Inferior parietal cortex (tissue), 1 donor: ENCODE measurements around the gene DCLRE1A.
A peak's percentile ranks its signal among the peaks of the same experiment; 100 is the strongest.

ENCODE experiments used
- DNase-seq: peaks from one replicate; pipeline ENCODE4 v3.0.0-alpha.2; 2016; ENCODE audit errors: extremely low spot score

The DCLRE1A gene

DNA sequence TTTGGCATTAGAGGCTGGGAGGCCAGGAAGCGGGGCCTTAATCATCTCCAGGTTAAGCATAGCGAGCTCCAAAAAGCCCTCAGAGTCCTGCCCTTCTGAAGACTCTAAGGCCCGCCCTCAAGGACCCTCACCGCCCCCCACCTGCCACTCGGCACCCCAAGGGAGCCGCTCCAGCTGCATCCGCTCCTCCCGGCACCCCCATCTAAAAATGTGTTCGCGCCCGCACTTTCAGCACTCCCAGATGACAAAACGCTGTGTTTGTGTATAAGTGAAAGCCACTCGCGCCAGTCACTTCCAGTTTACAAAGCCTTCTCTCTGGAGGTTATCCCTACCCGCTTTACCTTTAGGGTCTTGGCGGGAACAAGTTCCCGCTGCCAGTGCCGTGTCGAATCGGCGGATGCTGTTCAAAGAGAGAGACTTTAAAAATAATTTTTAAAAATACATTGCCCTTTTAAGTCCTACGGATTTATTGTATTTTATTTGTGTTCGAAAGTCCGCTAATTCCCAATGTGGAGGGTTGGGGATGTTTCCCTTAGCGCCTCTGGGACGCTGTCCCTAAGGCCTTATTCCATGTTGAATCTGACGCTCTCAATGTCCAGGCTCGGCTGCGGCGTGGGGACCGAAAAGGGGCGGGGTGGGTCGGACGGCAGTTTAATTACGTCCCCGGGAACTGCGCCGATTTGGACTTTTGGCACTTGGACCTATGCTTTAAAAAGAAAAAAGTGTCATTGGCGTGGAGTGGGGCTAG, at the start of gene DCLRE1A, which contains the start of gene NHLRC2:
Gene DCLRE1A (minus strand): TSS at position 70 of the 748 bp plus-strand sequence. CDS start 900 bp downstream, outside the sequence.
Gene NHLRC2 (plus strand): TSS at position 649 of the 748 bp plus-strand sequence. CDS start 212 bp downstream, outside the sequence.
- DNase-seq = peak; percentile 82

DNA sequence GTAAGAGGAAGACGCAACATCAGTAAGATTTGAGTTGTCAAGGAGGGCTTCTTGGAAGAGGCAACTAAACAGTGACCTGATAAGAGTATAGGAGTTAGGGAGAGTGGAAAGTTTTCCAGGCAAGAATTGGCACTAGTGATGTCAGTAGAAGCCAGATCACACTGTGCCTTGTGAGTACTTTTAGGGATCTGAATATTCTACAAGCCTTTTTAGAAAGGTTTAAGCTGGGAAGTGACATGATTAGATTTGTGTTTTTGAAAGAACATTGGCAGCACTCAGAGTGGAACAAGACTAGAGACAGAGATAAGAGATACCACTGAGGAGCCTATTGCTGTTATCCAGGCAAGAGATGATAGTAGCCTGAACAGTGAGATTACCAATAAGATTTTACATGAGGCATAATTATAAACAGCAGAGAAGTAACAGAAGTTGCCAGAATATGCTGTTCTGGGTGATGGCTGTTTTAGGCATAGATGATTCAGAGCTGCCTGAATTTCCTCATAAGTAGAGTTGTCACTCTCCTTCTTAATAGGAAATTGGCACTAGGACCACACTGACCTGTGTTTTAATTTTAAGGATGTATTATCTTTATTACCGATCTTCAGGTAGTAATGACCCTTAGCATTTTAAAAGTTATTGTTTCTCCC, 46.2 kb upstream of the DCLRE1A start:
- peak; percentile 24 for DNase-seq

DNA sequence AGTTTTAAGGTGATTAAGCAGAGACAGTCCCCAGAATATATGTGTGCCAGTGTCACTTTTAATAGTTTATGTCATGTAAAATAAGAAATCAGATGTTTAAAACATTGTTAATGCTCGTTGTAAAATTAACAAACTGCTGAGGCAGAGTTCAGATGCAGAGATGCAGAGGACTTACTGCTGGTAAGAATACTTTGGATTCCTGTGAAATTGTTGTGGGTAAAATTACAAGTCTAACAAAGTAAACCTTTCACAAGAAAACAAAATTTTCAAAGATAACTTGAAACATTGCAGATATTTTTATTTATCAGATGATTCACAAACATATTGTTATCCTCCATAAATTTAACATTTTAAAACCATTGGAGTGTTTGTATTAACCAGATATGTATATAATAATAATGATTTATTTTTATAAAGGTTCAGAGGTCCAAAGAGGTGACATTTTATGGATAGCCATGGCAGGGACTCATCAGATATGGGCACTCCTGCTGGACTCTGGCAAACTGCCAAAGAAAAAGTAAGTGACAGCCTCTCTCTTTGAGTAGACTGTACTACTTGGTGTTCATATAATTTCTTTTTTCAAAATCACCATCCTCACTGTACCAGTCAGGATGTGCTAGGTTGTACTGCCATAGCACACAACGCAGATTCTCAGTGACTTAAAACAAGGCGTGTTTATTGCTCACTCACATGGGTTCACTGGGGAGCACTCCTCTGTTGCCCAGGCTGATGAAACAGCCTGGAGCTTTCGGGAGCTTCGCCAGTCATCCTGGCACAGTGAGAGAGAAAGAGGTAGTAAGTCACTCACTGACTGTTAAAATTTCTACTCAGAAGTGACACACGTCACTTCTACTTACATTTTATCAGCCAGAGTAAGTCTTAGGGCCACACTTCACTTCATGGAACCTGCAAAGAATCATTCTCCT, 44.1 kb upstream of the DCLRE1A start:
- no peak for DNase-seq

DNA sequence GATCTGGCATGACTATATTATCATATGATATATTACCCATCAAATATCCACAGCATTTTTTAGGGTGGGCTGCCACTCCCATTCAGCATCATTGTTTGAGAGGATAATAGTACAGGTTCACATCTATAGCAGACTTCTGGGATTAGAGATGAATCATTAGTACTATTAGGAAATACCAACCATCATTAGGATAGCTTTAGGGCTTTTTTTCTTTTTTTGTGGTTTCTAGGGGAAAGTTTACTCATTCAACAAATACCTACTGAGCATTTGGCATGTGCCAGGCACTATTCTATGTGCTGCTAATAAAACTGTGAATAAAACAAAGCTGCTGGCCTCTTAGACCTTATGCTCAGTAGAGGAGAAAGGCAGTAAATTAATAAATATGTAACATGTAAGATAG, 41.1 kb upstream of the DCLRE1A start:
- no peak for DNase-seq

DNA sequence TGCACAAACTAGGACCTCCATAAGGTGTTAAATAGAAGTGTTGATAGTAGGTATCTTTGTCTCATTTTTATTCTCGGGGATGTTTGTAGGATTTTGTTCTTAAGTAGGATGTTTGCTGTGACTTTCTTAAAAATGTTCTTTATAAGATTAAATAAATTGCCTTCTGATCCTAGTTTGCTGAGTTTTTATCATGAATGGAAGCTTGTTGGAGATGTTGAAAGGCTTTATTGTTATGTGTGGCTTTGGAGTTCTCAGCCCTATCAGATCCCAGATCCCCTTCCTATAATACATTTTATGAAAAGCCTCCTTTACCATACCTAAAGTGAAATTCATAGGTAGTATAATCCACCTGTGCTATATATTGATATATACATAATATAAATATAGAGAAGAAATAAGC, 40.7 kb upstream of the DCLRE1A start:
- DNase-seq = peak; percentile 28

DNA sequence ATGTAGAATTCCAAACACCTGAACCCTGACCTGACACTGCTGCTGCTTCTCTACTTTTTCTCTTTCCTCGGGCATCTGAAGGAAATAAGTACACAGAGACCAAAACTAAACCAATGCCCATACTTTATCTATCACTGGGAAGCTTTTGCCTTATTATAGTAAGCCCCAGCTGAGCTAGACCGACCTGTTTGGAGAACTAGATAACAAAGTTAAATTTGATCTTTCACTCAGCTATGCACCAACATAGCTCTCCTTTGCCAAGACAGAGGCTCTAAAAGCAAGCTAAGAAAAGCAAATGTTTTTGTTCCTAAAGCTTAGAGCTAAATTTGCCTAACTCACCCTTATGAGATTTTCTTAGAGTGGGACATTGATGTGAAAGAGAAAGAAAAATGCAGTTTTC, 39.7 kb upstream of the DCLRE1A start:
- peak; percentile 34 for DNase-seq

DNA sequence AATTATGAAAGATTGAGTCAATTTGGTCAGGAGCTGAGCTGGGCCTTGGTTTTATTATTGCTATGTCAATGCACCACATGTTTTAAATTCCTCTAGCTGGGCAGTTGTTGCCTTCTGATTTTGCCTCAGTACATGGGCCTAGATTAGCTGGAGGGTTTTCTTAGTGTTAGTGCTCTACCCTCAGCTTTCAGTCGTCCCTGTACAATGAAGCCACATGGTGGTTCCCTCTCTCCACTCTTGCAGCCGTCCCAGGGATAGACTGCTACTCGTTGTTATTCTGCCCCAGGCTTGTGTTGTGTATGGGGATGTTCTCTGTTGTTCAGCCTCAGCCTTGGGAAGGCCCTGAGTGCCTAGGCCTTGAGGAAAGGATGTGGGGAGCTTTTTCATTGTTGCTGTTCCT, 37.6 kb upstream of the DCLRE1A start:
- DNase-seq = peak; percentile 46

GRCh38 chr10:113890769-113891168, 36.9 kb upstream of the DCLRE1A start:
- DNase-seq = no peak

DNA sequence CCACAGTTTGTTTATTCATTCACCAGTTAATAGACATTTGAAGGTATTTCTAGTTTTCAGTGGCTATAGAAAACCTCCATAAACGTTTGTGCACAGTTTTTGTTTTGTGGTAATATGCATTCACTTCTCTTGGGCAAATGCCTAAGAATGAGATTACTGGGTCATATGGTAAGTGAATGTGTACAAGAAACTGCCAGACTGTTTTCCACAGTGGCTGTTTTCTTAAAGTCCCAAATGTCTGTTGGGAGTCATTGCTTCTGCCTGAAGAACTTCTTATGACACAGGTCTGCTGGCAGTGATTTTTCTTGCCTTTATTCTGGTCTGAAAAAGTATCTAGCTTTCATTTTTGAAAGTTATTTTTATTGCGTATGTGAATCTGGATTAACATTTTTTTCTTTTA, 36.0 kb upstream of the DCLRE1A start:
- no peak for DNase-seq

GRCh38 chr10:113882240-113882639, 28.4 kb upstream of the DCLRE1A start:
- DNase-seq = no peak

DNA sequence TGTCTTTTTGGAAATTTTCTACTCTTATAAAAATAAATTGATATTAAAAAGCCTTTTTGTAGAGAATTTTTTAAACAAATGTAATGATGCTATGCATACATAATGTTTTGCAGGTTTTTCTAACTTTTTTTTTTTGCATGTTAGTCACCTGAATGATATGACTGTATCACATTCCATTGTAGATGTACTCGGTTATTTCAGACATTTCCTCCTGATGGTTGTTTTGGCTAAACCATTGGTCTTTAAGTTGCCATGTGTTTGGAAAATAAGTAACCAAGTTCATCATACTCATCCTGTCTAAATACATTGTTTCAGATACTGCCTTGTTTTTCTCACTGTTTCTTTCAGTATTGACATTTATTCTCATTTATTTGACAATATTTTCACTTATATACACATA, 26.4 kb upstream of the DCLRE1A start:
- DNase-seq = no peak

DNA sequence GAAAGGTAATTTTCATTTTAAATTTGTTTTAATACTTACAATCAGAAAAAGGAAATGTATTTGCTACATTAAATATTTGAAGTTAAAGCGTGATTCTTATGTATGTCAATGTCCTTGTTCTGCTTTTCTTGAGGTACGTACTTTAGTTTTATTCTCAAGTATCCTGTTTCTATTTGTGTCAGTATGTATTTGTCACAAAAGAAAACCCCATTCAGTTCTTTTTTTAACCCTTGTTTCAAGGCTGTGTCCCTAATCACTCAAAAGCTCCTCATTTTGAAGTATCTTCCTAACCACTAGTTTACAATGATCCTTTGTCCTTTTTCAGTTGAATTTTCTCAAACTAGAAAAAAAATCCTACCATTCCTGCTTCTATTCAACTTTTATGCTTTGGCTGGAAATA, 25.8 kb upstream of the DCLRE1A start:
- DNase-seq = no peak

DNA sequence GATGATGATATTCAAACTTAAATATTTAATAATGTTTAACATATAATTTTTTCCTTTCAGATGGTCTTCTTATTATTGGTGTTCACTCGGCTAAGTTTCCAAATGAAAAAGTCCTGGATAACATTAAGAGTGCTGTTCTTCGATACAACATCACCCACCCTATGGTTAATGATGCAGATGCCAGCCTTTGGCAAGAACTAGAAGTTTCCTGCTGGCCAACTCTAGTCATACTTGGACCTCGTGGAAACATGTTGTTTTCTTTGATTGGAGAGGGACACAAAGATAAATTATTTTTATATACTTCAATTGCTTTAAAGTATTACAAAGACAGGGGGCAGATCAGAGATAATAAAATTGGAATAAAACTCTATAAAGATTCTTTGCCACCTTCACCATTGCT, 22.6 kb upstream of the DCLRE1A start:
- DNase-seq = no peak

GRCh38 chr10:113875212-113875611, 21.3 kb upstream of the DCLRE1A start:
- no peak for DNase-seq

- DNase-seq = no peak
Observed at GRCh38 chr10:113872139-113873030, 18.5 kb upstream of the DCLRE1A start.

GRCh38 chr10:113869789-113870188, 15.9 kb upstream of the DCLRE1A start:
- no peak for DNase-seq

DNA sequence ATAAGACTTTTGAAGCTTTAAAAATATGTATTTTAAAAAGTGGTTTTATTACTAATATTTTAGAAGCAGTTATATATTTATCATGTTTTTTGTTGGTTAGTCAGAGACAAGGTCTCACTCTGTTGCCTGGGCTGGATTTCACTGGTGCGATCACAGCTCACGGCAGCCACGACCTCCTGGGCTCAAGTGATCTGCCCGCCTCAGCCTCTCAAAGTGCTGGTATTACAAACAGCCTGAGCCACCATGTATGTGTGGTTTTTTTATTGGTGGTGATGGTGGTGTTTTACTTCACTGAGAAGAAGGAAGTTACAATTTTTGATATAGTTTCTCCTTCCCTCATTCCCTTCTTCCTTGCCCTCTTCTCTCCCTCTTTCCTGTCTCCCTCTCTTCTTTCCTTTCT, 14.0 kb upstream of the DCLRE1A start:
- no peak for DNase-seq

- DNase-seq = no peak
Observed at GRCh38 chr10:113866551-113867394, 12.9 kb upstream of the DCLRE1A start.

DNA sequence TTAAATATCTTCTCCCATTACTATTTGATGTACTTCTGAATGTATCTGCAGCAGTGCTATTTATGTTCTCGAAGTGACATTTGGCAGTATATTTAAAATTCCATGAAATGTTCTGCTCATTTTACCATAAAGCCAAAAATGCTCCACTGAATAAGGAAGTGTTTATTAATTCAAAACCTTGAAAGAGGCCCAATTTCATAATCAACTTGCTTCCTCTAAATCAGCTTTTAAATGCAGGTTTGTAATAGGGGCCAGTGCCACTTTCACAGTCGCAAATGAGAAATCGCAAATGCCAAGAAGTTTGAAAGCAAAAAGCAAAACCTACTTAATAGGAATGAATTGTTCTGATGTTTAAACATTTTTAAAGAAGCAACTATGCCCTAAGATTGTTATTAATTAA, 12.0 kb upstream of the DCLRE1A start:
- no peak for DNase-seq

GRCh38 chr10:113859261-113859660, 5.4 kb upstream of the DCLRE1A start:
- DNase-seq = no peak
